ENCODE data around the gene NINJ2. TPM values are rescaled to one million over a fixed set of nuclear protein-coding genes. Genes with fewer than 3 reads are reported as not detected.

The NINJ2 gene
- total and polyA plus RNA-seq, 3 experiments from 2014 or later = 3.3 to 47.1 (median 4.2) TPM

- Histone ChIP-seq H3K9me3 (ENCODE audit: low read length) (no peaks in the 10 kb centered on the region), H3K4me3 (ENCODE audit: low read length) (no peak overlapping the region), H3K4me1 (ENCODE audit: insufficient read depth, low read length) (peaks cover 15% of the 10 kb centered on the region), H3K27ac (ENCODE audit: low read depth, low read length) (no peak overlapping the region), H3K36me3 (ENCODE audit: insufficient read depth, low read length) (no peaks in the 10 kb centered on the region), H3K27me3 (ENCODE audit: insufficient read depth, low read length, poor library complexity, severe bottlenecking) (no peaks in the 10 kb centered on the region)
- Mint-ChIP-seq H3K9me3 (no peaks in the 10 kb centered on the region), H3K36me3 (no peaks in the 10 kb centered on the region), H3K4me1 (peaks cover 16 to 22% (median 20%) of the 10 kb centered on the region in 3 donors), H3K27me3 (no peaks in the 10 kb centered on the region), H3K4me3 (no peak overlapping the region), H3K27ac (no peak overlapping the region)
- no peak for DNase-seq
- ChIA-PET POLR2A (no interaction called here), CTCF (interaction anchor here (2.5 kb wide), 1 partner anchor 41 kb away, joined by 5 read pairs; no protein-coding TSS in a partner anchor)
These were observed 45.8 kb downstream of the NINJ2 start for GRCh38 chr12:617304-617915.

DNA sequence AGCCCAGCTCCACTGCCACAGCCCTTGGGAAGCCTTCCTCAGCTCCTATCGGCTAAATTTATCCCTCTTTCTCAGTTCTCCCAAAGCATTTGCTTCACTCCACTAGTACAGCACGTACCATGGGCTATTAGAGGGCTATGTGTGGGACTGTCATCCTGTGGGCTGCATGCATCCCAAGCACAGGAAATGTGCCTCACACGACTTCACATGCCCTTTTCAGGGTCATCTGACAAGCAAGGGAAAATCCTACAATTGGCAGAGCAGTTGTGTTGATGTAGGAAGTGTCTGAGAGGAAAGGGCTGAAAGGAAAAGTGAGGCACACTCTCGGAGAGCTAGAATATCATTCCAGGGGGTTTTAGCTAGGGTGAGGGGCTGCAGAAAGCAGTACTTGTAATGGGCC lies 47.6 kb downstream of the NINJ2 start:
- Histone ChIP-seq H3K27ac (ENCODE audit: low read depth, low read length) (no peak overlapping the region), H3K4me1 (ENCODE audit: insufficient read depth, low read length) (peaks cover 13% of the 10 kb centered on the region), H3K9me3 (ENCODE audit: low read length) (no peaks in the 10 kb centered on the region), H3K27me3 (ENCODE audit: insufficient read depth, low read length, poor library complexity, severe bottlenecking) (no peaks in the 10 kb centered on the region), H3K4me3 (ENCODE audit: low read length) (no peak overlapping the region), H3K36me3 (ENCODE audit: insufficient read depth, low read length) (no peaks in the 10 kb centered on the region)
- ChIA-PET POLR2A (no interaction called here), CTCF (interaction anchor here (1.0 to 3.8 kb wide), 10 partner anchors 10 to 199 kb away, joined by 3 to 22 read pairs (median 5); partner anchors contain the start of gene WNK1)
- H3K9me3 Mint-ChIP-seq = no peaks in the 10 kb centered on the region
- DNase-seq = no peak
- peaks cover 20 to 29% (median 25%) of the 10 kb centered on the region in 3 donors for H3K4me1 Mint-ChIP-seq
- H3K27me3 Mint-ChIP-seq = no peaks in the 10 kb centered on the region
- H3K36me3 Mint-ChIP-seq = no peaks in the 10 kb centered on the region
- H3K27ac Mint-ChIP-seq = peak overlapping the region in 2 of 8 donors; percentile 1 to 18
- no peak overlapping the region for H3K4me3 Mint-ChIP-seq

- Histone ChIP-seq H3K36me3 (ENCODE audit: insufficient read depth, low read length) (no peaks in the 10 kb centered on the region), H3K9me3 (ENCODE audit: low read length) (no peaks in the 10 kb centered on the region), H3K27me3 (ENCODE audit: insufficient read depth, low read length, poor library complexity, severe bottlenecking) (no peaks in the 10 kb centered on the region), H3K4me3 (ENCODE audit: low read length) (no peak overlapping the region), H3K27ac (ENCODE audit: low read depth, low read length) (no peak overlapping the region), H3K4me1 (ENCODE audit: insufficient read depth, low read length) (peaks cover 16% of the 10 kb centered on the region)
- peaks cover 23 to 32% (median 28%) of the 10 kb centered on the region in 3 donors for H3K4me1 Mint-ChIP-seq
- no peaks in the 10 kb centered on the region for H3K36me3 Mint-ChIP-seq
- no peaks in the 10 kb centered on the region for H3K9me3 Mint-ChIP-seq
- no peaks in the 10 kb centered on the region for H3K27me3 Mint-ChIP-seq
- ChIA-PET CTCF (interaction anchor here (0.6 to 3.8 kb wide), 15 partner anchors 11 to 335 kb away, joined by 3 to 22 read pairs (median 3); partner anchors contain the start of genes RAD52 and WNK1), POLR2A (interaction anchor here (0.6 kb wide), 1 partner anchor 334 kb away, joined by 3 read pairs; no protein-coding TSS in a partner anchor)
- peak overlapping the region in 1 of 8 donors; percentile 84 for H3K27ac Mint-ChIP-seq
- peak in 3 of 5 donors; percentile 2 to 56 (median 19) for DNase-seq
- H3K4me3 Mint-ChIP-seq = no peak overlapping the region
These were observed 48.8 kb downstream of the NINJ2 start for GRCh38 chr12:614411-614970.

DNA sequence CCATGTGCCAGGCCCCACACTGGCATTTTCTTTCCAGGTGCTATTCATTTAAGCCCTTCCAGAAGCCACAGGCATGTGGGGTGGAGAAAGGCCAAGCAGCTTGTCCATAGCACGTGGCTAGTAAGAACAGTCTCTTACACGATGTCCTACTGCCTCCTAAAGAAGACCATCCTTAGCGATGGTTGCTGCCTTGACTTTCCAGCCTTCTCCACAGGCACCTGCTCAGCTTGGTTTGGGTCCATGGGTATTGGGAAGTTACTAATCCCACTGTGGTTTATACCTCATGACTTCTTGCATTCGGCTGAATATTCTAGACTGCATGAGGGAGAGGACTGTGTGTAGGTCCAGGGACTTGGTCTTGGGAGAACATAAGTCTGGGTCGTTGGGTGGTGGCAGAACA lies 49.2 kb downstream of the NINJ2 start:
- H3K4me3 Mint-ChIP-seq = no peak overlapping the region
- ChIA-PET CTCF (interaction anchor here (0.6 to 3.8 kb wide), 9 partner anchors 11 to 335 kb away, joined by 3 to 22 read pairs (median 7); partner anchors contain the start of genes RAD52 and WNK1), POLR2A (interaction anchor here (0.6 kb wide), 1 partner anchor 335 kb away, joined by 3 read pairs; no protein-coding TSS in a partner anchor)
- H3K36me3 Mint-ChIP-seq = no peaks in the 10 kb centered on the region
- no peaks in the 10 kb centered on the region for H3K36me3 ChIP-seq (ENCODE audit: insufficient read depth, low read length)
- H3K9me3 ChIP-seq (ENCODE audit: low read length) = no peaks in the 10 kb centered on the region
- no peaks in the 10 kb centered on the region for H3K9me3 Mint-ChIP-seq
- peaks cover 18 to 28% (median 23%) of the 10 kb centered on the region in 3 donors for H3K4me1 Mint-ChIP-seq
- no peak overlapping the region for H3K27ac Mint-ChIP-seq
- DNase-seq = no peak
- no peaks in the 10 kb centered on the region for H3K27me3 ChIP-seq (ENCODE audit: insufficient read depth, low read length, poor library complexity, severe bottlenecking)
- no peak overlapping the region for H3K4me3 ChIP-seq (ENCODE audit: low read length)
- peaks cover 11% of the 10 kb centered on the region for H3K4me1 ChIP-seq (ENCODE audit: insufficient read depth, low read length)
- no peaks in the 10 kb centered on the region for H3K27me3 Mint-ChIP-seq
- no peak overlapping the region for H3K27ac ChIP-seq (ENCODE audit: low read depth, low read length)

DNA sequence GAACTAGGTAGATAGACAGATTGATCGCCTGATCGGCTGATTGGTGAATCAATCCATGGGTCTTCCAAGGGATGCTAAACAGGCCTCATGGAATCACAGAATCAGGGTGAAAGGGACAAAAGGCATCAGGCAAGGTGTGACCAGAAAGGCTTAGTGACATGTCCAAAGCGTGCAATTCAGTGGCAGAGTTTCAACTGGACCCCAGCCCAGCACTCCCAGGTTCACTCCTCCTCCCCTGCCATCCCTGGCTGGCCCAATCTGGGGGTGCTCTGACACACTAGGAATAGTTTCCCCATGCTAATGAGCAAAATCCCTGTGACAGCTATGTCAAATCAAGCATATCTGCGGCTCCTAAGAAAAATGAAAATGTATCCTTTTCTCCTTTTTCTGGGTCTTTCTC lies 50.4 kb downstream of the NINJ2 start:
- Histone ChIP-seq H3K9me3 (ENCODE audit: low read length) (no peaks in the 10 kb centered on the region), H3K27ac (ENCODE audit: low read depth, low read length) (no peak overlapping the region), H3K4me1 (ENCODE audit: insufficient read depth, low read length) (peaks cover 8% of the 10 kb centered on the region), H3K4me3 (ENCODE audit: low read length) (no peak overlapping the region), H3K27me3 (ENCODE audit: insufficient read depth, low read length, poor library complexity, severe bottlenecking) (no peaks in the 10 kb centered on the region), H3K36me3 (ENCODE audit: insufficient read depth, low read length) (no peaks in the 10 kb centered on the region)
- POLR2A ChIA-PET = interaction anchor here (1.0 kb wide), 1 partner anchor 141 kb away, joined by 3 read pairs; no protein-coding TSS in a partner anchor
- H3K4me1 Mint-ChIP-seq = peaks cover 19 to 27% (median 24%) of the 10 kb centered on the region in 3 donors
- no peak overlapping the region for H3K4me3 Mint-ChIP-seq
- CTCF ChIA-PET = interaction anchor here (3.2 to 3.8 kb wide), 2 partner anchors 36 to 138 kb away, joined by 13 to 21 read pairs; partner anchors contain the start of gene WNK1
- H3K36me3 Mint-ChIP-seq = no peaks in the 10 kb centered on the region
- no peak for DNase-seq
- peak overlapping the region in 1 of 8 donors; percentile 79 for H3K27ac Mint-ChIP-seq
- no peaks in the 10 kb centered on the region for H3K9me3 Mint-ChIP-seq
- H3K27me3 Mint-ChIP-seq = no peaks in the 10 kb centered on the region

- Mint-ChIP-seq H3K36me3 (no peaks in the 10 kb centered on the region), H3K27ac (no peak overlapping the region), H3K27me3 (no peaks in the 10 kb centered on the region), H3K4me3 (no peak overlapping the region), H3K4me1 (peaks cover 25 to 33% (median 30%) of the 10 kb centered on the region in 3 donors), H3K9me3 (no peaks in the 10 kb centered on the region)
- ChIA-PET POLR2A (interaction anchor here (1.0 kb wide), 1 partner anchor 141 kb away, joined by 3 read pairs; no protein-coding TSS in a partner anchor), CTCF (interaction anchor here (3.2 kb wide), 1 partner anchor 36 kb away, joined by 13 read pairs; no protein-coding TSS in a partner anchor)
- H3K27me3 ChIP-seq (ENCODE audit: insufficient read depth, low read length, poor library complexity, severe bottlenecking) = no peaks in the 10 kb centered on the region
- H3K9me3 ChIP-seq (ENCODE audit: low read length) = no peaks in the 10 kb centered on the region
- no peaks in the 10 kb centered on the region for H3K36me3 ChIP-seq (ENCODE audit: insufficient read depth, low read length)
- DNase-seq = no peak
- no peak overlapping the region for H3K27ac ChIP-seq (ENCODE audit: low read depth, low read length)
- no peak overlapping the region for H3K4me3 ChIP-seq (ENCODE audit: low read length)
- H3K4me1 ChIP-seq (ENCODE audit: insufficient read depth, low read length) = peaks cover 14% of the 10 kb centered on the region
These were observed 51.0 kb downstream of the NINJ2 start for GRCh38 chr12:612293-612692.

- CTCF ChIA-PET = no interaction called here
- H3K4me1 Mint-ChIP-seq = peaks cover 28 to 38% (median 32%) of the 10 kb centered on the region in 3 donors
- POLR2A ChIA-PET = interaction anchor here (1.0 kb wide), 1 partner anchor 142 kb away, joined by 3 read pairs; no protein-coding TSS in a partner anchor
- no peaks in the 10 kb centered on the region for H3K27me3 Mint-ChIP-seq
- H3K4me1 ChIP-seq (ENCODE audit: insufficient read depth, low read length) = peaks cover 16% of the 10 kb centered on the region
- H3K4me3 Mint-ChIP-seq = no peak overlapping the region
- H3K27me3 ChIP-seq (ENCODE audit: insufficient read depth, low read length, poor library complexity, severe bottlenecking) = no peaks in the 10 kb centered on the region
- H3K27ac ChIP-seq (ENCODE audit: low read depth, low read length) = no peak overlapping the region
- H3K4me3 ChIP-seq (ENCODE audit: low read length) = no peak overlapping the region
- no peak for DNase-seq
- no peaks in the 10 kb centered on the region for H3K9me3 Mint-ChIP-seq
- no peaks in the 10 kb centered on the region for H3K9me3 ChIP-seq (ENCODE audit: low read length)
- H3K36me3 ChIP-seq (ENCODE audit: insufficient read depth, low read length) = no peaks in the 10 kb centered on the region
- no peak overlapping the region for H3K27ac Mint-ChIP-seq
- H3K36me3 Mint-ChIP-seq = no peaks in the 10 kb centered on the region
These were observed 51.5 kb downstream of the NINJ2 start for GRCh38 chr12:611721-612120.

DNA sequence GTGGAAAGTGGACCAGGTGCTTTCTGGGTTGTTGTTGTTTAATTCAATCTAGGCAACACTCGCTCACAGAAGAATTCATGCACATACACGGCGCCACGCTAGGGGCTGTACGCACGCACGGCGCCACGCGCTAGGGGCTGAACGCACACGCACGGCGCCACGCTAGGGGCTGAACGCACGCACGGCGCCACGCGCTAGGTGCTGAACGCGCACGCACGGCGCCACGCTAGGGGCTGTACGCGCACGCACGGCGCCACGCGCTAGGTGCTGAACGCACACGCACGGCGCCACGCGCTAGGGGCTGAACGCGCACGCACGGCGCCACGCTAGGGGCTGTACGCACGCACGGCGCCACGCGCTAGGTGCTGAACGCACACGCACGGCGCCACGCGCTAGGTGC lies 54.3 kb downstream of the NINJ2 start:
- CTCF ChIA-PET = interaction anchor here (0.8 to 2.1 kb wide), 3 partner anchors 143 to 352 kb away, joined by 3 to 13 read pairs (median 3); partner anchors contain the start of gene WNK1
- peaks cover 0 to 1% (median 0%) of the 10 kb centered on the region in 3 donors for H3K36me3 Mint-ChIP-seq
- POLR2A ChIA-PET = no interaction called here

More for the DNA sequence above, 54.3 kb downstream of the NINJ2 start:
- no peaks in the 10 kb centered on the region for H3K9me3 ChIP-seq (ENCODE audit: low read length)
- Mint-ChIP-seq H3K9me3 (no peaks in the 10 kb centered on the region), H3K27ac (no peak overlapping the region), H3K27me3 (no peaks in the 10 kb centered on the region), H3K4me3 (no peak overlapping the region), H3K4me1 (peaks cover 25 to 37% (median 25%) of the 10 kb centered on the region in 3 donors)
- H3K27me3 ChIP-seq (ENCODE audit: insufficient read depth, low read length, poor library complexity, severe bottlenecking) = no peaks in the 10 kb centered on the region
- H3K36me3 ChIP-seq (ENCODE audit: insufficient read depth, low read length) = no peaks in the 10 kb centered on the region
- DNase-seq = no peak
- H3K4me1 ChIP-seq (ENCODE audit: insufficient read depth, low read length) = peaks cover 16% of the 10 kb centered on the region
- H3K4me3 ChIP-seq (ENCODE audit: low read length) = no peak overlapping the region
- H3K27ac ChIP-seq (ENCODE audit: low read depth, low read length) = no peak overlapping the region
